ENCODE measurements around the gene FAM83D.

FAM83D gene

DNA sequence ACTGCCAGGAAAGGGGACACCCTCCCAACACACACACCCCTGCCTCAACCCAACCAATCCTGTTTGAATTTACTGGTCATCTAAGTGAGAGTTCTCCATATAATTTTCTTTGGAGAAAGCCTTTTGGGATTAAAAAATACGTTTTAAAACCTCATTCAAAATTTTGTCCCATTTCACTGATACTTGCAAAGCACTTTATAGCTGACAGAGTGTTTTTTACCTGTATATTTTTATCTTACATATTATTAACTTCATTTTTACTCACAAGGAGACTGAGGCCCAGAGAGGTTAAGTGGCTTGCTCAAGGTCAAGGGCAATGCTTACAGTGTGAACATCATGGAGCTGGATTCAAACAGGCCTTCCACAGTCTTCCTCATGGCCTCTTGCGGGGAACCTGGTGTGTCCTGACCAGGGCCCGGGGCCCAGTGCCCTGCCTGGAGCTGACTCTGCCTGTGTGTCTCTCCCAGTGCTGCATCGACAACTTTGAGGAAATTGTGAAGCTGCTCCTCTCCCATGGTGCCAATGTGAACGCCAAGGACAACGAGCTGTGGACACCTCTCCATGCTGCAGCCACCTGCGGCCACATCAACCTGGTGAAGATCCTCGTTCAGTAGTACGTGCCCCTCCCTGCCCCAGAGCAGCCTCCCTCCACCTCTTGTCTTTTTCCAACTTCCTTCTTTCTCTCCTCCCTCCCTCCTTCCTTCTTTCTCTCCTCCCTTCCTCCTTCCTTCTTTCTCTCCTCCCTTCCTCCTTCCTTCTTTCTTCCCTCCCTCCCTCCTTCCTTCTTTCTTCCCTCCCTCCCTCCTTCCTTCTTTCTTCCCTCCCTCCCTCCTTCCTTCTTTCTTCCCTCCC, 30.9 kb upstream of the FAM83D start:
- FAIRE-seq = no peak

- no peak for FAIRE-seq
Observed at GRCh38 chr20:38896009-38896594, 30.1 kb upstream of the FAM83D start.

GRCh38 chr20:38897267-38897666, 28.9 kb upstream of the FAM83D start:
- no peak for FAIRE-seq

DNA sequence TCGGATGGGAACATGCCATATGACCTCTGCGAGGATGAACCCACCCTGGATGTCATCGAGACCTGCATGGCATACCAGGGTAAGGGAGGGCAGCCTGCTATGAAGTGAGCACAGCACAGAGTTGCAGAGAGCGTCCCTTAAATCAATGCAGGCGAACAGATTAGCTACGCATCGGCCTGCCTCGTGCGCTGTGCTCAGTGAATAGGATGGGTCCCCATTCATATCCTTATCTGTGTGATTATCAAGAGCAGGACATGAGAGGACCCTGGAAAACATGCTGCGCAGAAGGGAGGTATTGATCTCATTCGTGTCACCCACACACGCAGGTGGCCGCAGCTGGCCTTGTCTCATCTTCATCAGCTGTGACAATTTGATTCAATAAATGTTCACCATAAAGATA, 25.6 kb upstream of the FAM83D start:
- no peak for FAIRE-seq

GRCh38 chr20:38902601-38903000, 23.6 kb upstream of the FAM83D start:
- no peak for FAIRE-seq

- no peak for FAIRE-seq
Observed at GRCh38 chr20:38903335-38903734, 22.9 kb upstream of the FAM83D start.

DNA sequence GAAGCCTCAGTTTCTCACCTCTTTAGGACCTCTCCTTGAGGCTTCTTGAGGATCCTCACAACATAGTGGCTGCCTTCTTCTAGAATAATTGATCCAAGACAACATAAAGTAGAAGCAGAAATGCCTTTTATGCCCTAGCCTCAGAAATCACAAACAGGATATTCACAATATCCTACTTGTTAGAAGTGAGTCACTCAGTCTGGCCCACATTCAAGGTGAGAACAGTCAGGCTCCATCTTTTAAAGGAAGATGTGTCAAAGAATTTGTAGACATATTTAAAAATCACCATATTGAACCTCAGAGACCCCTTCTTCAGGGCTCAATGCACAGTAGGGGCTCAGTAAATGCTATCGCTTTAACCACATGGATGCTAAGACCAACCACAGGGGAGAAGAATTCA, 20.8 kb upstream of the FAM83D start:
- FAIRE-seq = no peak

- no peak for FAIRE-seq
Observed at GRCh38 chr20:38907918-38908677, 18.1 kb upstream of the FAM83D start.

DNA sequence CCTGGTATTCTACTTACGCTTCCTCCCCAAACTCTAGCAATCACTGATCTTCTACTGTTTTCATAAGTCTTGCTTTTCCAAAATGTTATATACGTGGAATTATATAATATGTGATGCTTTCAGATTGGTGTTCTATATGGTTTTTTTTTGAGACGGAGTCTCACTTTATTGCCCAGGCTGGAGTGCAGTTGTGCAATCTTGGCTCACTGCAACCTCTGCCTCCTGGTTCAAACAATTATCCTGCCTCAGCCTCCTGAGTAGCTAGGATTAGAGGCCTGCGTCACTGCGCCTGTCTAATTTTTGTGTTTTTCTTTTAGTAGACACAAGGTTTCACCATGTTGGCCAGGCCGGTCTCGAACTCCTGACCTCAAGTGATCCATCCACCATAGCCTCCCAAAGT, 10.9 kb upstream of the FAM83D start:
- FAIRE-seq = no peak

- no peak for FAIRE-seq
Observed at GRCh38 chr20:38917657-38918056, 8.6 kb upstream of the FAM83D start.

GRCh38 chr20:38918172-38918571, 8.0 kb upstream of the FAM83D start:
- no peak for FAIRE-seq

DNA sequence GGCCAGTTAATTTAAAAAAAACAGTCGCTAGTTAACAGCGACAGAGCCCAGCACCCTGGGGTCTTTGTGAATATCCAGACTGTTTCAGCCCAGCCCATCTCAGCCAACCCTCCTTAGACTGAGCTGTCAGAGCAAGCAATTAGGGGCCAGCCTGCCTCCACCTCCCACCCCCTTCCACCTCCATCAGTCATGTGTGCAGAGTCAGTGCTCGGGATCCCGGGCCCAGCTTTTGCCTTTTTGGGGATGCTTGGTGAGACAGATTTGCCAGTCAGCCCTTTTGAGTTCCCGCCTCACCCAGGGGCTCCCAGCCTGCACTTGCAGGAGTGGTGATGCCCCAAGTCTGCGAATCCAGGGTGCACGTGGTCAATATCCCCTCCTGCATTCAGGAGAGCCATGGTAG, 6.5 kb upstream of the FAM83D start:
- FAIRE-seq = no peak

GRCh38 chr20:38920411-38920810, 5.8 kb upstream of the FAM83D start:
- no peak for FAIRE-seq

- FAIRE-seq = no peak
Observed at GRCh38 chr20:38920851-38921250, 5.4 kb upstream of the FAM83D start.

- no peak for FAIRE-seq
Observed at GRCh38 chr20:38924718-38925117, 1.5 kb upstream of the FAM83D start.

GRCh38 chr20:38926934-38927616, 858 bp downstream of the FAM83D start:
- no peak for FAIRE-seq

DNA sequence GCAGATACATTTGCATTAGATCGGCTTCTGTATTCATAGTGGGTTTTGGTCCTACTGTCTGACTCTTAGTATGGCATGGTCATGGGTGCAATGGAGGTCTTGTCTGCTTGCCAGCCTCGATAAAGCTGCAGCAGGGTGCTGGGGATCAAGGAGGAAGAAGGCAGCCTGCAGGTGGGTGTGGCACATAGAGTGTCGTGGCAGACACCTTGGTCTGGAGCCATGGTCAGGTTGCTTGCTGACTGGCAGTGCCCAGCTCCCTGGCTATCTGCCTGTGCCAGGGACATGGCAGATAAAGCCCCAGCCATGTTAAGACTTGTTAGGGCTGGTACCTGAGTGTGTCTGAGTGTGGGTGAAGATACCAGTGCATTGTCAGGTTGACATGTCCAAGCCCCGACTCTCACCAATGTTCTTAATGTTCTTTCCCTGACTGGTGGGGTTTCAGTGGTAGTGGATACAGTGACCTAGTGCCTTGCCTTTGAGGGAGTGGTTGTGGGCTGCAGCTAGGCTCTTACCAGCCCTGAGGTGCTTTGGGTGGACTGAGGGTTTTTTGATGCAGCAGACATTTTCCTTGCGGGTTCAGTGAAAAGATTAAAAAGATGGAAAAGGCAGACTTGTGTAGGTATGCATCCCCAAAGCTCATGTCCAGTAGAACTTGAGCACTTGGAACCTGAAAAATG, 1.8 kb downstream of the FAM83D start:
- FAIRE-seq = no peak

GRCh38 chr20:38930242-38930569, 4.0 kb downstream of the FAM83D start:
- no peak for FAIRE-seq

GRCh38 chr20:38931984-38932383, 5.8 kb downstream of the FAM83D start:
- no peak for FAIRE-seq

GRCh38 chr20:38932457-38933120, 6.4 kb downstream of the FAM83D start:
- FAIRE-seq = no peak

GRCh38 chr20:38934530-38934929, 8.3 kb downstream of the FAM83D start:
- no peak for FAIRE-seq

DNA sequence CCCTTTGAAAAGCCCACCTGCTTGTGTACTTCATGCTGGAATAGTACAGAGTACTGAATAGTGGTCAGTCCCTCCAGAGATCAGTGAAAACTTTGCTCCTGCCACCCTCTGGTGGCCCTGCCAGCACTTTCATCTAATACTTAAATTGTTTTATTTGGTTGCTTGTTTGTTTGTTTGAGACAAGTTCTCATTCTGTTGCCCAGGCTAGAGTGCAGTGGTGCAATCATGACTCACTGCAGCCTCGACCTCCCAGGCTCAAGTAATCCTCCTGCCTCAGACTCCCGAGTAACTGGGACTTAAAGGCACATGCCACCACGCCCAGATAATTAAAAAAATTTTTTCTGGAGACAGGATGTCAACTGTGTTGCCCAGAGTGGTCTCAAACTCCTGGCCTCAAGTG, 9.1 kb downstream of the FAM83D start:
- FAIRE-seq = no peak

Measured in colon (tissue), 2 donors.